MM.1S (cell line): Measurements from ENCODE around the gene CLEC2B.

Experiments
- EZH2 ChIP-seq: fragments of 300-600 bp; sonication (generic); optimal IDR thresholded peaks from 2 replicates; pipeline ENCODE3; 2017; ENCODE audit warnings: low read depth, mild to moderate bottlenecking, antibody characterized with exemption, low read length, mixed read lengths
- TF ChIP-seq, protein P1 (sequence below): fragments of 300-600 bp; sonication (generic); IDR thresholded peaks from 2 replicates; pipeline ENCODE4 v1.5.1; 2016; ENCODE audit warnings: antibody characterized with exemption, low read length, mixed read lengths

DNA sequence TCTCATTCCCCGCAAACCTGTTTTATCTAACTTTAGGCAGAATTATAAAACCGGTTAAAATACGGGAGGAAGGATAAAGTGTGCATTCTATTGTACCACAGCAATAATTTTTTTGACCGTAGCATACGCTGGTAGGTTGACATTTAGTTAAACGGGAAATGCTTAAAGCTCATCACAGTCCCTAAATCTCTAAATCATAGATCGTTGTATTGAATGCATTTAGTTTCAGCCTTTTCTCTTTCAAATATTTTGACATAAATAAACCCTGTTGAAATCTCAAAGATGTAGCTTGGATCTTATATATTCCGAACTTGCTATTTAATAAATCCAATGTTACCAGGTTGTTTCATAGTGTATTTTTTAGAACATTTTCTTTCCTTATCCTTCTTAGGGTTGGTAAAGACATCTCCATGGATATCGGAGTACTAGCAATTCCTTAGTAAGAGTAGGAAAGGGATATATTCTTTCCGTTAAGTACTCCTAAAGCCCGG, 798 bp downstream of the CLEC2B start:
- TF ChIP-seq, protein P1, sequence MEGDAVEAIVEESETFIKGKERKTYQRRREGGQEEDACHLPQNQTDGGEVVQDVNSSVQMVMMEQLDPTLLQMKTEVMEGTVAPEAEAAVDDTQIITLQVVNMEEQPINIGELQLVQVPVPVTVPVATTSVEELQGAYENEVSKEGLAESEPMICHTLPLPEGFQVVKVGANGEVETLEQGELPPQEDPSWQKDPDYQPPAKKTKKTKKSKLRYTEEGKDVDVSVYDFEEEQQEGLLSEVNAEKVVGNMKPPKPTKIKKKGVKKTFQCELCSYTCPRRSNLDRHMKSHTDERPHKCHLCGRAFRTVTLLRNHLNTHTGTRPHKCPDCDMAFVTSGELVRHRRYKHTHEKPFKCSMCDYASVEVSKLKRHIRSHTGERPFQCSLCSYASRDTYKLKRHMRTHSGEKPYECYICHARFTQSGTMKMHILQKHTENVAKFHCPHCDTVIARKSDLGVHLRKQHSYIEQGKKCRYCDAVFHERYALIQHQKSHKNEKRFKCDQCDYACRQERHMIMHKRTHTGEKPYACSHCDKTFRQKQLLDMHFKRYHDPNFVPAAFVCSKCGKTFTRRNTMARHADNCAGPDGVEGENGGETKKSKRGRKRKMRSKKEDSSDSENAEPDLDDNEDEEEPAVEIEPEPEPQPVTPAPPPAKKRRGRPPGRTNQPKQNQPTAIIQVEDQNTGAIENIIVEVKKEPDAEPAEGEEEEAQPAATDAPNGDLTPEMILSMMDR: no peak
- TF ChIP-seq EZH2: no peak
